GM19324 (cell line): ENCODE results near the gene TNFSF10.
"Not testable (repeated sequence)": the region's sequence is repeated elsewhere in the genome, so short reads cannot be mapped to it uniquely, and the experiment has no call there.

Experiments
- ATAC-seq: cut with Tn5 transposase; IDR thresholded peaks from one replicate; pipeline ENCODE4 v1.9.1; 2021; ENCODE audit warnings: mild to moderate bottlenecking, moderate library complexity; ENCODE audit not compliant: unreplicated experiment, low FRiP score

The TNFSF10 gene

DNA sequence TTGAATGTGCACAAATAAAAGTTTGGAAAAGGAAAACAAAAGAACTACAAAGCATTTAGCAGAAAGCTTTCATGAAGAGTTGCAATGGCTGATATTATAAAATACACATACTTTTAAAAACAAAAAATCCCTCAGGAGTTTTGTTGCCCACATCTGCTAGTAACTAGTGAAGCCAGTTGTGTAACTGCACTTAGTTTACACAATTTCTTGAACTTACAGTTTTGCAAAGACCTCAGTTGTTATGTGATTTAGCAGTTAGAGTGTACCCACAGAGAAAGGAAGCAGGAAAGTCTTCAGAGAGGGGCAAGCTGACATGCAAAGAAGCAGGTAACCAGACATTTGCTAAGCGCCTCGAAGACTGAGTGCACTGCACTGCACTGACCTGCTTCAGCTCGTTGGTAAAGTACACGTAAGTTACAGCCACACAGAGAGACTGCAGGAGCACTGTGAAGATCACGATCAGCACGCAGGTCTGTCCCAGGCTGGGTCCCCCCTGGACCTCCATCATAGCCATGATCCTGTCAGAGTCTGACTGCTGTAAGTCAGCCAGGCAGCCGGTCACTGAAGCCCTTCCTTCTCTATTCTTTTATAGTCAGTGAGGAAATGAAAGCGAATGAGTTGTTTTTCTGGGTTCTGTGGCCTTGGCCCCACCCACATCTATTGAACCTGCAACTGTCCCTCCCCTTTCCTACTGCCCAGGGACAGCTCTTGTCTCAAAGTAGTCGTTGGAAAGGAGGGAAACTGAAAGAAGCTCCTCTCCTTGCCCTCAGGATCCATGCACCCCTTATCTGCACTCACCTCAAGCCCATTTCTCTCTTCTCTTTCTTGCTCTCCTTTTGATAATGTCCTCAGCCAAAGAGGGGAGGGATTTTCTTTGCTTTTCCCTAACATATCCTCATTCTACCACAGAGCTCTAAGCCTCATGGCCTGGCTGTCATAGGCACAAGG lies at the start of gene TNFSF10:
Gene TNFSF10, minus strand, starts transcription at position 560 of the 948 bp plus-strand sequence. Its CDS starts 46 bp downstream, at position 514.
- peak; percentile 91 for ATAC-seq

DNA sequence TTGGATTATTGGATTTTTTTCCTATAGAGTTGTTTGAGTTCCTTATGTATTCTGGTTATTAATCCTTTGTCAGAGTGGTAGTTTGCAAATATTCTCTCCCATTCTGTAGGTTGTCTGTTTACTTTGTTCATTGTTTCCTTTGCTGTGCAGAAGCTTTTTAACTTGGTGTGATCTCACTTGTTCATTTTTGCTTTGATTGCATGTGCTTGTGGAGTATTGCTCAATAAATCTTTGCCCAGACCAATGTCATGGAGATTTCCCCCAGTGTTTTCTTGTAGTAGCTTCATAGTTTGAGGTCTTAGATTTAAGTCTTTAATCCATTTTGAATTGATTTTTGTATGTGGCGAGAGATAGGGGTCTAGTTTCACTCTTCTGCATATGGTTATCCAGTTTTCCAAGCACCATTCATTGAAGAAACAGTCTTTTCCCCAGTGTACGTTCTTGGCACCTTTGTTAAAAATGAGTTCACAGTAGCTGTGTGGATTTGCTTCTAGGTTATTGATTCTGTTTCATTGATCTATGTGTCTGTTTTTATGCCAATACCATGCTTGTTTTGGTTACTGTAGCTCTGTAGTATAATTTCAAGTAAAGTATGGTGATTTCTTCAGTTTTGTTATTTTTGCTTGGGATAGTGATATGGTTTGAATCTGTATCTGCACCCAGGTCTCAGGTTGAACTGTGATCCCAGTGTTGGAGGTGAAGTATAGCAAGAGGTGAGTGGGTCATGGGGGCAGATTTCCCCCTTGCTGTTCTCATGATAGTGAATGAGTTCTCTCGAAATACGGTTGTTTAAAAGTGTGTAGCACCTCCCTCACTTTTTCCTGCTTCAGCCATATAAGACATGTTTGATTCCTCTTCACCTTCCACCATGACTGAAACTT lies 46.1 kb upstream of the TNFSF10 start:
- no peak for ATAC-seq

- ATAC-seq = no peak
Measured at GRCh38 chr3:172568701-172569100, 45.5 kb upstream of the TNFSF10 start.

DNA sequence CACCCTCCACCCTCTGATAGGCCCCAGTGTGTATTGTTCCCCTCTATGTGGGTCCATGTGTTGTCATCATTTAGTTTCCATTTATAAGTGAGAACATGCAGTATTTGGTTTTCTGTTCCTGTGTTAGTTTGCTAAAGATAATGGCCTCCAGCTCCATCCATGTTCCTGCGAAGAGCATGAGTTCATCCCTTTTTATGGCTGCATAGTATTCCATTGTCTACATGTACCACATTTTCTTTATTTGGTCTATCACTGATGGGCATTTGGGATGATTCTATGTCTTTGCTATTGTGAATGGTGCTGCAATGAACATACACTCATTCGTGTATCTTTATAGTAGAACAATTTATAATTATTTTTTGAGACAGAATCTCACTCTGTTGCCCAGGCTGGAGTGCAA lies 43.6 kb upstream of the TNFSF10 start:
- not testable (repeated sequence) for ATAC-seq

DNA sequence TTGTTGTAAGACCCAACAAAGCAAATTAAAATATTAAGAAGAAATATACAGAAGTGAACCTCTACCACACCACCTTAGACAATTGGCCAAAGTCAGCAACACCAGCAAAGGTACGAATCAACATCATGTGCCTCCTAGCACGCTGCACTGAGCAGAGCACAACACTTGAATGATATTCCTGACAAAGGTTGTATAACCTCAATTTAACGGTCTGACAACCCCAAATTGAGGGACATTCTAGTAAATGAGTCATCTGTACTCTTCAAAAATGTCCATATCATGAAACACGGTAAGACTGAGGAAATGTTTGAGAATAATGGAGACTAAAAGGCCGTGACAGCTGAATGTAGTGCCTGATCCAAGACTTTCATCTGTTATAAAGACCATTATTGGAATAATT lies 41.3 kb upstream of the TNFSF10 start:
- ATAC-seq = no peak

GRCh38 chr3:172562871-172563865 lies 39.9 kb upstream of the TNFSF10 start:
- ATAC-seq = no peak

DNA sequence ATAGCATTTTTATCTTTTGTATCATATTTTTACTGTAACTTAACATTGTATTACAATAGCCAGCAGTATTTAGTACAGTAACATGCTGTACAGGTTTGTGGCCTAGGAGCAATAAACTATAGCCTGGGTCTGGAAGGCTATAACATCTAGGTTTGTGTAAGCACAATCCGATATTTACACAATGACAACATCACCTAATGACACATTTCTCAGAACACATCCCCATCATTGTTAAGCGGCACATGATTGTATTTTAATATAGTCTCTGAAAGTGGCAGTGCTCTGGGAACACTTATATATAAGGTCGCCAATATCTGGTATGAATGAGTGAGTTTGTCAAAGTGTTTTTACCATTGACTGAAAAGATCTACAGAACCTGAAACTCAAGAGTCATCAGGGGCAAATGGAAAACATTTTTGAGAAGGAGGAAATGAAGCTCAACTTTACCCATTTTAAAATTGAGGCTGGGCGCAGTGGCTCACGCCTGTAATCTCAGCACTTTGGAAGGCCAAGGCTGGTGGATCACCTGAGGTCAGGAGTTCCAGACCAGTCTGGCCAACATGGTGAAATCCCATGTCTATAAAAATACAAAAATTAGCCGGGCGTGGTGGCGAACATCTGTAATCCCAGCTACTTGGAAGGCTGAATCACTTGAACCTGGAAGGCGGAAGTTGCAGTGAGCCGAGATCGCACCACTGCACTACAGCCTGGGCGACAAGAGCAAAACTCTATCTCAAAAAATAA lies 38.8 kb upstream of the TNFSF10 start:
- ATAC-seq = no peak

DNA sequence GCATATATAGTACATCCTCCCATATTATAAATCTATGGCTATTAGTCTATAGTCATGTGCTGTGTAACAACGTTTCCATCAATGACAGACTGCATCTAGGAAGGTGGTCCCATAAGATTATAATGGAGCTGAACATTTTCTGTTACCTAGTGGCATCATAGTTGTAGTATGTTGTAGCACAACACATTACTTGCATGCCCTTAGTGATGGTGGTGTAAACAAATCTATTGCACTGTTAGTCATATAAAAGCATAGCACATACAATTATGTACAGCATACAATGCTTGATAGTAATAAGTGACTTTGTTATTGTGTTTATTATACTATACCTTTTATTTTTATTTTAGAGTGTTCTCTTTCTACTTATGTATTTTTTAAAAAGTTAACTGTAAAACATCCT lies 37.4 kb upstream of the TNFSF10 start:
- ATAC-seq = no peak

DNA sequence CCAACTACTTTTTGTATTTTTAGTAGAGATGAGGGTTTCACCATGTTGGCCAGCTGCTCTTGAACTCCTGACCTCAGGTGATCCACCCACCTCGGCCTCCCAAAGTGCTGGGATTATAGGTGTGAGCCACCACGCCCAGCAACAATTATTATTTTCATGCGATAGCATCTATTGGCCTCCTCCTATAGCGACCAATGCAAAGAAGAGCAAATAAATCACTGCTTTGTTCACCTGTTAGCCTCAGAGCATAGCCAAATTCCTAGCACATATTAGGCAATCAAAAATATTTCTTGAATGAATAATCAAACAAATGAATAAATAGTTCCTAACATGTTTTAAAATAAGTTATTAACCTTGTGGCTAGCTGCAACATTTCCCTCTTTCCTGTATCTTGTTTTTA lies 36.8 kb upstream of the TNFSF10 start:
- ATAC-seq = no peak

DNA sequence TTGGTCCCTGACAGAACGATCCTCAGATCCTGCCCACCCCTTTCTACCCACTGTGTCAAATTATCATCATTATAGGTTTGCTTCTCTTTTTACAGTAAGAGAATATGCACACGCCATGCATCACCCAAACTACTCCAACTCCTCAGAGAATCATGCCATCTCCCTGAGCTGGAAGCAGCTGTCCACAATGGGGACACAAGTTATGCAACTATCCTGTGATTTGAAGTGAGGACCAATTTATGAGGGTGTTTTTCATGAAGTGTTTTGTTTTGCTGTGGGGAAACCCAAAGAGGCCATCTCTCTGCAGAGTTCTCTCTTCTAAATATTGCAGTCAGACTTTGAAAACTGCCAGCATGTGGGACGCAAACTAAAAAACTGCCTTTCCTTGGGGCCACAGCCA lies 35.8 kb upstream of the TNFSF10 start:
- no peak for ATAC-seq

DNA sequence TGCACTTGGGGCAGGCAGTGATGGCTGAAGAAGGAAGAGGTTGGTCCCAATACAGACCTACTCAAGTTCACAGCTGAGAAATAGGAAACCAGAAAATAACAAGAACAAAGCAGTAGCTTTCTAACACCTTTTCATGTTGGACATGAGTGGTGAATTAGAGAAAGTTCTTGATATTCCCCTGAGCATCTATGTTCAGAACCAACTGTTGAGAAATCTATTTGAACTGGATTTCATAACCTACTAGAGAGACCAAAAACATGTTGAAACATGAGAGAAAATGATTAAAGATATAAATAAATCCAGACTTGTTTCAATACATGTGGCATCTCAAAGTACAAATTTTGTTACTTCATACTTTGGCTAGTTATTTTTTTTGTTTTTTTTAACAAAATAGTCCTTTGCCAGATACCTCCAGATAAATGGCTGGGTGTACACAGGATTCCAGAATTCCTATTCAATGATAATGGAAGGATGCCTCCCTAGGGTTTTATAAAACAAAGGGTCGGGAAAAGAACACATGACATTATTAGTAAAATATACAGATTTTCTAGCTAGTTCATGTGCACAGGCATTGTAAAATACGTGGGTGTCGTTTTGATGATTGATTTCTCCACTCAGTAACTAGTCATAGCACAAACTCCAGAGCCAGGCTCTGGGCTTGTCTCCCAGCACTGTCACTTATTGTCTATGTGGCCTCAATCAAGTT lies 34.4 kb upstream of the TNFSF10 start:
- no peak for ATAC-seq

- ATAC-seq = no peak
Measured at GRCh38 chr3:172553526-172554252, 30.5 kb upstream of the TNFSF10 start.

DNA sequence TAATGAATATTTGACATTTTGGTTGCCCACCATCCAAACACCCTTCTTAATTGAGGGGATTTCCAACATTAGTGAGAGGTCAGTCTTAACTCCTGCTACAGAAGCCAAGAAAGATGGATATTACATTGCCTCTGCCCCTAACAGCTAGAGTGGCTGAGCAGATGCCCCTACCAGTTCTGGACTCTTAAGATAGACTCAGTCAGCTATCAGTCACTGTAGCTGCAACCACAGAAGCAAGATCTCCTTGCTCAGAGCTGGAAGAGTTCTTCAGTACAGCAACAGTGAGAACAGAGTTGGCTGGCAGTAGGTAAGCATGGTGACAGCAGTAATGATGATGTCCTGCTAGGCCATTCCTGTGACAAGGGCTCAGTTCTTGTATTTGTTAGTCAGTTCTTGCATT lies 29.4 kb upstream of the TNFSF10 start:
- no peak for ATAC-seq

DNA sequence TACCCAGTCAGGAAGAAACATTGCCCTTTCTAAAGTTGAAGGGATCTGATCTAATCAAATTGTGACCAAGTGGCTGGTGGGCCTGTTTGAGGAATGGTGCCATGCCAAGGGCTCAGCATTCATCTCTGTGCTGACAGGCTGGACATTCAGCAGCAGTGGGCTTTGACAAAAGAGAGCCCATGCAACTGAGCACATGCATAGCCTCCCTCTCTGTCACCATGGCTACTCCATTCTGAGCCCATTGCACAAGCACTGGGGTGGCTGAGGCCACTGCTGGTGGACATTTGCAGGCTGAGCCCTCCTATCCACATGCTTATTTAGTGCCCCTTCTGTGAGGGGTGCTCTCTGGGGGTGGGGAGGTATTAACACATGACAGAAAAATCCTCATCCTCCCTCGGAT lies 28.6 kb upstream of the TNFSF10 start:
- ATAC-seq = no peak

- ATAC-seq = no peak
Measured at GRCh38 chr3:172550347-172550943, 27.2 kb upstream of the TNFSF10 start.

GRCh38 chr3:172549144-172549543 lies 25.9 kb upstream of the TNFSF10 start:
- no peak for ATAC-seq

GRCh38 chr3:172546628-172547214 lies 23.5 kb upstream of the TNFSF10 start:
- no peak for ATAC-seq
